ENCODE measurements around the gene NMNAT1. TPM values are rescaled to one million over a fixed set of nuclear protein-coding genes. Genes with fewer than 3 reads are reported as not detected.

The NMNAT1 gene
- total RNA-seq, 1 experiment from 2014 or later, result 13.4 TPM

- no TSS peak for BruUV-seq (replicated peaks)
- TF ChIP-seq CTCF (conservative IDR thresholded peaks at IDR 0.05), result no peak
- no peak for TF ChIP-seq EZH2 (IDR thresholded peaks at IDR 0.05; ENCODE audit: low read depth)
- Histone ChIP-seq H3K4me1 (replicated peaks; ENCODE audit: insufficient read depth) (peaks cover 10% of the 10 kb centered on the region), H3F3A (ENCODE audit: insufficient read depth, low read depth) (peaks cover 12% of the 10 kb centered on the region), H3K4me2 (no peak overlapping the region), H3K27ac (no peak overlapping the region), H3K36me3 (ENCODE audit: low read depth) (no peaks in the 10 kb centered on the region), H3K4me3 (no peak overlapping the region), H3K9me2 (ENCODE audit: insufficient read depth) (no peaks in the 10 kb centered on the region), H3K79me2 (ENCODE audit: low read depth) (peaks cover 7% of the 10 kb centered on the region; the same call in 1 of the 2 replicates), H2AFZ (no peak overlapping the region), H3K9me3 (ENCODE audit: insufficient read depth, low read depth) (no peaks in the 10 kb centered on the region), H3K27me3 (ENCODE audit: insufficient read depth, low read depth) (no peaks in the 10 kb centered on the region), H4K20me1 (ENCODE audit: insufficient read depth) (no peaks in the 10 kb centered on the region)
- POLR2A ChIA-PET (ENCODE audit: unreplicated experiment), result no interaction called here
- CTCF ChIA-PET, result no interaction called here
- no peak for DNase-seq
- intact Hi-C loops (cut with micrococcal nuclease; ENCODE audit: unreplicated experiment), result no loop called here
Observed at GRCh38 chr1:9946315-9946714, 3.0 kb downstream of the NMNAT1 start.

- ChIA-PET POLR2A (ENCODE audit: unreplicated experiment) (interaction anchor here (0.7 kb wide), 1 partner anchor 326 kb away, joined by 3 read pairs; no protein-coding TSS in a partner anchor), CTCF (no interaction called here)
- no peaks in the 10 kb centered on the region for H4K20me1 ChIP-seq (ENCODE audit: insufficient read depth)
- H3K27ac ChIP-seq, result no peak overlapping the region
- intact Hi-C loops (cut with micrococcal nuclease; ENCODE audit: unreplicated experiment), result no loop called here
- H2AFZ ChIP-seq, result no peak overlapping the region
- DNase-seq, result no peak
- no peak overlapping the region for H3K4me2 ChIP-seq
- H3K9me3 ChIP-seq (ENCODE audit: insufficient read depth, low read depth), result no peaks in the 10 kb centered on the region
- H3K79me2 ChIP-seq (ENCODE audit: low read depth), result no peaks in the 10 kb centered on the region
- H3F3A ChIP-seq (ENCODE audit: insufficient read depth, low read depth), result no peaks in the 10 kb centered on the region
- H3K36me3 ChIP-seq (ENCODE audit: low read depth), result no peaks in the 10 kb centered on the region
- H3K9me2 ChIP-seq (ENCODE audit: insufficient read depth), result no peaks in the 10 kb centered on the region
- no peaks in the 10 kb centered on the region for H3K4me1 ChIP-seq (replicated peaks; ENCODE audit: insufficient read depth)
- no peaks in the 10 kb centered on the region for H3K27me3 ChIP-seq (ENCODE audit: insufficient read depth, low read depth)
- no TSS peak for BruUV-seq (replicated peaks)
- TF ChIP-seq CTCF (conservative IDR thresholded peaks at IDR 0.05), result no peak
- no peak for TF ChIP-seq EZH2 (IDR thresholded peaks at IDR 0.05; ENCODE audit: low read depth)
- no peak overlapping the region for H3K4me3 ChIP-seq
Observed at GRCh38 chr1:9957726-9958125, 14.5 kb downstream of the NMNAT1 start.

GRCh38 chr1:9960011-9960410, 16.7 kb downstream of the NMNAT1 start:
- ChIA-PET CTCF (interaction anchor here (0.8 kb wide), 1 partner anchor 10 kb away, joined by 4 read pairs; no protein-coding TSS in a partner anchor), POLR2A (ENCODE audit: unreplicated experiment) (interaction anchor here (0.7 kb wide), 1 partner anchor 18 kb away, joined by 5 read pairs; no protein-coding TSS in a partner anchor)
- no peak overlapping the region for H3K4me3 ChIP-seq
- DNase-seq, result no peak
- intact Hi-C loops (cut with micrococcal nuclease; ENCODE audit: unreplicated experiment), result no loop called here
- H3K9me3 ChIP-seq (ENCODE audit: insufficient read depth, low read depth), result no peaks in the 10 kb centered on the region
- no peaks in the 10 kb centered on the region for H3K27me3 ChIP-seq (ENCODE audit: insufficient read depth, low read depth)
- H3K27ac ChIP-seq, result no peak overlapping the region
- no peaks in the 10 kb centered on the region for H3F3A ChIP-seq (ENCODE audit: insufficient read depth, low read depth)
- no peaks in the 10 kb centered on the region for H3K36me3 ChIP-seq (ENCODE audit: low read depth)
- H3K79me2 ChIP-seq (ENCODE audit: low read depth), result no peaks in the 10 kb centered on the region
- H3K9me2 ChIP-seq (ENCODE audit: insufficient read depth), result no peaks in the 10 kb centered on the region
- H2AFZ ChIP-seq, result no peak overlapping the region
- TF ChIP-seq EZH2 (IDR thresholded peaks at IDR 0.05; ENCODE audit: low read depth) (no peak), CTCF (conservative IDR thresholded peaks at IDR 0.05) (no peak)
- BruUV-seq (replicated peaks), result no TSS peak
- no peaks in the 10 kb centered on the region for H4K20me1 ChIP-seq (ENCODE audit: insufficient read depth)
- H3K4me2 ChIP-seq, result no peak overlapping the region
- no peaks in the 10 kb centered on the region for H3K4me1 ChIP-seq (replicated peaks; ENCODE audit: insufficient read depth)

All from PC-9 (cell line).